HTR-8/SVneo (cell line): ENCODE data around the gene IGSF9B.

ENCODE experiments used
- DNase-seq: peaks from one replicate; pipeline ENCODE4 v3.0.0; 2011; ENCODE audit warnings: low spot score, mixed read lengths; ENCODE audit not compliant: insufficient read length
- FAIRE-seq: peaks from 2 replicates; lab custom pipeline; 2011; peaks lifted over from hg19 to GRCh38; lab: Jason Lieb, UNC

The IGSF9B gene

GRCh38 chr11:133964356-133964755 lies 7.6 kb upstream of the IGSF9B start:
- DNase-seq (no peak), FAIRE-seq (no peak)

GRCh38 chr11:133961890-133962289 lies 5.1 kb upstream of the IGSF9B start:
- FAIRE-seq: no peak
- no peak for DNase-seq

- FAIRE-seq (no peak), DNase-seq (no peak)
Observed at GRCh38 chr11:133957900-133958299, 1.1 kb upstream of the IGSF9B start.

DNA sequence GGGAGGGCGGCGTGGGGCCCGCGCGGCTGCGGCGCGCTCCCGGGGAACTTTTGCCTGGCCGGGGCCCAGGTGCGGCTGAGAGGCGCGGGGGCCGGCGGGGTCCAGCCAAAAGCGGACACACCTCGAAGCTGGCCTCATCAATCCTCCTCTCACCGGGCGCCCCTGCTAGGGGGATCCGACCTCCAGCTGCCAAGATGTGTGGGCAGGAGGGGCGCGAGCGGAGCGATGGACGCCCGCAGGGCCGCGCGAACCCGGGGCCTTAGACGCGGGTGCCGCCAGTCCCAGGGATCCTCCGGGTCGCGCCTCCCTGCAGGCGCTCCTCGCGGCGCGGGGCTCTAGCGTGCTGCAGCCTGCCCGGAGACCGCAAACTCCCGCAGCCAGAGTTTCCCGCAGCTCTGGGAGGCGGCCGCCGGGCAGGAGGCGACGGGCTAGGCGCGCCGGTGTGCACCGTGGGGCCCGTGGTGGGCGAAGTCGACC lies 785 bp downstream of the IGSF9B start:
- FAIRE-seq: no peak
- DNase-seq: no peak

DNA sequence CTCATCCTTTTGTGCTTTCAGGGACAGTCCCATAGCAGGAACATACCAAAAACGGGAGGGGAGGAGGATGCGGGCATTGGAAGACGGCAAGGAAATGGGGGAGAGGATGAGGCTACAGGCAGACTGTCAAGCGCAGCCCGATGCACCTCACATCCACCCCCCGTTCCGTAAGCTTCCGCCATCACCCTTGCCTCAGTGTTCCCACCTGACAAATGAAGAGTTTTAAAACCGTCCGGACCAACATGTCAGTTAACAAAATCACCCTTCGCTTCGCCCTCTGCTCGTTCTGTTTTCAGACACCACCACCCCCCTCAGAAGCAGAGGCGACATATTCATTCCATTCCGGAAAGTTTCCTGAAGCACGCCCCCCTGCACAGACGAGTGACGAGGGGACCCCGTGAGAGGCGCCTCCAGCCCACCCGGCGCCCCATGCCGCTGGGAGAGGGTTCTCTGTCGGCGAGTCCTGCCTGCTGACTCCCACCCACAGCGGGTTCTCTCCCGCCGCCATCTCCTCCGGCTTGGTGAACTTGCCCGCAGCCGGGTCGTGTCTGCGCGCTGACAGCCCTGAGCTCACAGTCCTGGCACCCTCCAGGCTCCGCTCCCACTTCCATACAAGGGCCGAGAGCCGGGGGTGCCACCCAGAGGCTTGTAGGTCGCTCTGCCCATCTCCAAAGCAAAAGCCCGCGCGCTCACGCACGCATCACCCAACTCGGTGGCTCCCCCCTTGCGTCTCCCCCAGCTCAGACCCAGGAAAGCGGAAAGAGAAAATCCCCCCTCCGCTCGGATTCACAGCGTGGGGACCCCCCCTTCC lies 1.5 kb downstream of the IGSF9B start:
- FAIRE-seq: no peak

DNA sequence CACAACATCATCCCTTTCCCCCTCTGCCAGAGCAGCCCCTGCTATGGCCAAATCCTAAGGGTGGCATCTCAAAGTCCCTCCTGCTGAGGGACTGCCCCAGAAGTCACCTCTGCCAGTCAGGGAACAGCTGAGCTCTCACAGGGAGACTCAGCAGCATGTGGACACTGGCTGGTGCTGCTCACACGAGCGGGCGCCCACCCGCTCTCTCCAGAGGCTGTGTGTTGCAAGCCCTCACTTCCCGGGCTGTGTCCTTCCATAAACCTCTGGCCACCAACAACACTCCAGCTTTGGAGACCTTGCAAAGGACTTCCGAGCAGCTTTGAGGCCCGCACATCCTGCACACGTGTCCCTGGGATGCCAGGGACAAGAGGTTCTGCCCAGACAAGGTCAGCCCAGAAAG lies 2.8 kb downstream of the IGSF9B start:
- DNase-seq: no peak
- no peak for FAIRE-seq

More for the DNA sequence above, 1.5 kb downstream of the IGSF9B start:
- DNase-seq: no peak

- no peak for FAIRE-seq
- no peak for DNase-seq
Observed at GRCh38 chr11:133953547-133953946, 3.2 kb downstream of the IGSF9B start.

- FAIRE-seq (no peak), DNase-seq (no peak)
Observed at GRCh38 chr11:133952199-133953190, 4.3 kb downstream of the IGSF9B start.

DNA sequence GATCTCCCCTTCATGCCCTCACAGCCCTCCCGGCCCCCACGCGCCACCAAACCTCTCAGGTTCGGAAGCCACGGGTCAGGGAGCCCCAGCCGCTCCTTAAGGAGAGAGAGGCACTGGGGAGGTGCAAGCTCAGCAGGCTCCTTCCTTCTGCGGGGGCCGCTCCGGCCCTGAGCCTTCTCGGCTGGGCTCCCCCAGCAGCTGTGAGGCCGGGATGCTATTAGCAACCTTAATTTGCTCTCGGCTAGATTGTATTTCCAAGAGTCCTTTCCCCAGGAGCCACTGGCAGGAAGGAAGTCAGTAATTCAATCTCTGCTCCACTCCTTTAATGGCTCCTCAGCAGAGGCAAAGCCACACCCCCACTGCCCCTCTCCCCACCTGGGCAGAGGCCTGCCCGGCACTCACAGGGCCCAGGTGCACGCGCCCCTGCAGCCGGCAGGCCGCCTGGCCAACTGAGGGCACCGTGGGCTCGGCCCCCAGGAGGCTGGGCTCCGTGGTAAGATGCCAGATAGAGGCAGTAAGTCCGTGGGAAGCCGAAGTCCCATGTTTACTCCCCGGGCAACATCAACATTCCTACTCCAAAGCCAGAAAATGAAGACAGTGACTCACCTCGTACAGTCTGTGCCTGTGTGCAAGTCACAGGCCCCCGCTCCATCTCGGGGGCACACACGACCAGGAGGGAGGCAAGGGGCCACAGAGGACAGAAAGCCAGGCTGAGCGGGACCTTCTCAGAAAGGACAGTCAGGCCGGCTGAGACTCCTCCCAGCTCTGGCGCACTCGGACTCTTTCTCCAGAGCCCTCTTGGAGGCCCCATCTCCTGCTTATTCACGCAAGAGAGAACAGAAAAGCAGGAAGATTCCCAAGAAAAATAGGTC lies 5.2 kb downstream of the IGSF9B start:
- DNase-seq: peak; percentile 35

DNA sequence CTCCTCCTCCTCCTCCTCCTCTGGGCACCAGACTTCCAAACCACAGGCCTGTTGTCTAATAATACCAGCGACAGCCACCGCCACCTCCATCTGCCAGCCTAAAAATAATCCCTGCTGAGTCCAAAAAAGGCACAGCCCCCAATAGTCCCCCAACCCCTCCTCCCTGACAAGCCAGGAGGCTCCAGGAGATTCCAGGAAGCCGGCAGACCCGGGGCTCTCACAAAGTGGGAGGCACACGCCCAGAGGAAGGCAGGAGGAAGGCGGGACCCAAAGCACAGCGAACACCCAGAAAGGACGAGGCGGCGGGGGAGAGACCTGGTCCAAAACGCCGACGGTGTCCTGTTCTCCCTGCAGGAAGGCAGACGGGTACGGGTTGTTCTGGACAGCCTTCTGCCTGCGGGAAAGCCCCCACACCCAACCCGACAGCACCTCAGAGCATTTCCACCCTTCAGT lies 5.9 kb downstream of the IGSF9B start:
- FAIRE-seq (no peak), DNase-seq (no peak)

More for the DNA sequence above, 5.2 kb downstream of the IGSF9B start:
- no peak for FAIRE-seq

- no peak for DNase-seq
- FAIRE-seq: no peak
Observed at GRCh38 chr11:133950421-133950820, 6.3 kb downstream of the IGSF9B start.

DNA sequence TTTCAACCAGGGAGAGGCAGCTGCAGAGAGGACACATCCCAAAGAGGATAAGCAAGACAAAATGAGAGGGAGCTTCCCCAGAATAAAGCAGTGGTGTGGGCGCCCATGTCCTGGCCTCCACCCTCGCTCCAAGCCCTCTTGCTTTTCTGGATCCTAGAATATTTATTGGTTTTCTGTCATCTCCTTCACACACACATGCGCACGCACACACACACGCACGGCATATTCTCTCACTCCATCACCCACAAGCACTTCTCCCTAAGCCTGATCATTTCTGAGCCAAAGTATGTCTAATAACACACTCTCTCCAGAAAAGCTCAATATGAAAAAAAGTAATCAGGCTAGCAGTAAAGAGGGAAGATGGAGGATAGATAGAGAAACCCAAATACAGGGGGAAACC lies 7.6 kb downstream of the IGSF9B start:
- FAIRE-seq: no peak
- no peak for DNase-seq

DNA sequence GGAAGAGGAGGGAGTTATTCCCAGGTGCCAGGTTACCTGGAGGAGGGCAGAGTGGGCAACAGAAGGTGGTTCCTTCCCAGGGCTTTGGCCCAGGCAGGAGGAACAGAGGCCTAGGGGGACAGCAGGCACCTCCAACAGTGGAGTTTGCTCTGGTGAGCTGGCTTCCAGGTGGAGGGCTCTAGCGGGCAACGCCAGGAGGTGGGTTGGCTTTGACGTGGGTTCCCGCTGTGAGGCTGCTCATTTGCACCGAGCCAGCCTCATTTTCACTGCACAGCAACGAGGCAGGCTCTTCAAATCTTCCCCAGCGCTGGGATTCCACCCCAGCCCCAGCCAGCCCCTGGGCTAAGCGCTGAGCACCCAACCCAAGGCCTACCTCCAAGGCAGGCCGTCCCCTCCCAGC lies 8.1 kb downstream of the IGSF9B start:
- DNase-seq (no peak), FAIRE-seq (no peak)

GRCh38 chr11:133947321-133947756 lies 9.4 kb downstream of the IGSF9B start:
- peak; percentile 61 for DNase-seq
- FAIRE-seq: no peak

GRCh38 chr11:133946541-133947318 lies 10.0 kb downstream of the IGSF9B start:
- no peak for FAIRE-seq
- no peak for DNase-seq

DNA sequence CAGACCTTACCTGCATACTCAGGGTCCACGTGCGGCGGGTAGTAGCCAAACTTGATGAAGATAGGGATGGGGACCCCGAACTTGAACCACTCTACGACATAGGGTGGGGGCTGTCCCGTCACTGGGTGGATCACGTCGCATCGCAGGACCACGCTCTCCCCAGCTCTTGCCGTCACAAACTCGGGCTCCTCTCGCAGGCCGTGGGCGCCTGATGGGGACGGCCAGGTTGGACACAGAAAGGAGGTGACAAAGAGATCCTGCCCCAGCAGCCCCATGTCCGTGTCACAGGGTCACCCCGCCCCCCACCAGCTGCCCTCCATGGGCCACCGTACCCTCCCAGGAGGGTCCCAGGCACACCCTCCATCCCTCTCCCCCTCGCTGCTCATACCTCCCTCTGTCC lies 10.7 kb downstream of the IGSF9B start:
- DNase-seq (no peak), FAIRE-seq (no peak)

- DNase-seq: no peak
- no peak for FAIRE-seq
Observed at GRCh38 chr11:133945087-133945974, 11.4 kb downstream of the IGSF9B start.
